ENCODE results near the gene RABGAP1L. TPM values are rescaled to one million over a fixed set of nuclear protein-coding genes. Genes with fewer than 3 reads are reported as not detected.
"Not testable (repeated sequence)": the region's sequence is repeated elsewhere in the genome, so short reads cannot be mapped to it uniquely, and the experiment has no call there.

RABGAP1L gene
- total RNA-seq, 1 donor from 2014 or later, result 48.8 TPM

- intact Hi-C loops (cut with micrococcal nuclease), result no loop called here
Measured at GRCh38 chr1:174839211-174839610, 679.9 kb downstream of the RABGAP1L start.

- intact Hi-C loops (cut with micrococcal nuclease), result no loop called here
Measured at GRCh38 chr1:174841747-174842146, 682.4 kb downstream of the RABGAP1L start.

GRCh38 chr1:174848593-174849560 is 689.6 kb downstream of the RABGAP1L start:
- intact Hi-C loops (cut with micrococcal nuclease), result not testable (repeated sequence)

- intact Hi-C loops (cut with micrococcal nuclease), result no loop called here
Measured at GRCh38 chr1:174850726-174851125, 691.4 kb downstream of the RABGAP1L start.

- intact Hi-C loops (cut with micrococcal nuclease), result no loop called here
Measured at GRCh38 chr1:174858301-174858700, 699.0 kb downstream of the RABGAP1L start.

GRCh38 chr1:174870319-174870718 is 711.0 kb downstream of the RABGAP1L start:
- intact Hi-C loops (cut with micrococcal nuclease), result no loop called here

- intact Hi-C loops (cut with micrococcal nuclease), result no loop called here
Measured at GRCh38 chr1:174871886-174872285, 712.6 kb downstream of the RABGAP1L start.

DNA sequence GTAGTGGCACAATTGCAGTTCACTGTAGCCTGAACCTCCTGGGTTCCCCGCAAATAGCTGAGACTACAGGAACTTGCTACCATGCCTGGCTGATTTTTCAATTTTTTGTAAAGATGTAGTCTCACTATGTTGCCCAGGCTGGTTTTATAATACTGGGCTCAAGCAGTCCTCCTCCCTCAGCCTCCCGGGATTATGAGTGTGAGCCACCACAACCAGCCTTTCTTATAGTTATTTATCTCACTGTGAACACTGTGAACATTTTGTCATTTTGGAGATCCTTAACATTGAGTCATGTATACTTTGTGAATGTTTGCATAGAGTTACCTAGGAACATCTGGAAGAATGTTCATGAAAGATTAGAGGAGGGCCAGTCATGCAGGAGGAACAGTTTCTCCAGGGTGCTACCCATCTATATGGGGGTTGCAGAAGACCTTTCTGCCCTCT is 713.3 kb downstream of the RABGAP1L start:
- intact Hi-C loops (cut with micrococcal nuclease), result no loop called here

GRCh38 chr1:174874331-174875053 is 715.2 kb downstream of the RABGAP1L start:
- intact Hi-C loops (cut with micrococcal nuclease), result no loop called here

- intact Hi-C loops (cut with micrococcal nuclease), result no loop called here
Measured at GRCh38 chr1:174875306-174875705, 716.0 kb downstream of the RABGAP1L start.

DNA sequence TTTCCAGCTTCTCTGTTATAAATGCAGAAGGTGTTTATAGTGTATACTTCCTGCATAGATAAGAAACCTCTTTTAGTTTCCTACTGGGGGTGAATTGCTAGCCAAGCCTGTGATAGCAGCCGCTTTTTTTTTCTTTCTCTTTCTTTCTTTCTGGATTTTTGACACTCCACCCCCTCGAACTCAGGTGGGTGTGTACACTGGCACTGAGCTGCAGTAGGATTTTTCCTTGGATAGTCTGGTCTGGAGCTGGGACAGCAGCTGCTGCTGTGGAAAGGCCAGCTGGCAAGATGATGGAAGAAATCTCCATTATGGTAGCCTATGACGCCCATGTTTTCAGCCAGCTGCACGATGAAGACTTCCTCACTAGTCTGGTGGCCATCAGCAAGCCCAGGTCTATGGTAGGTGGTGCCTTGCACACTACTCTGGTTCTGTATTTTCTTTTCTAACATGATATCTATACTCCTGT is 717.9 kb downstream of the RABGAP1L start:
- intact Hi-C loops (cut with micrococcal nuclease), result no loop called here

DNA sequence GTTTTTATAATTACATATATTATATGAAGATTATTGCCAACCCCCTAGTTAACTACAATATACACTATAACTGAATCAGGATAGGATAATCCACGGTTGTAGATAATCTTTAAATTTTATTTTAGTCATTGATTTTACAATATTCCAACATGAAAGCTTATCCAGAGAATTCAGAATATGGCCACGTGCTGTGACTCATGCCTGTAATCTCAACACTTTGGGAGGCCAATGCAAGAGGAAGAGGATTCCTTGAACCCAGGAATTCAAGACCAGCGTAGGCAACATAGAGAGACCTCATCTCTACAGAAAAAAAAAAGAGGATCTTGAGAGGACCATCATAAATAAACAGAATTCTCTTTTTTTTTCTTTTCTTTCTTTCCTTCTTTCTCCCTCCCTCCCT is 720.9 kb downstream of the RABGAP1L start:
- intact Hi-C loops (cut with micrococcal nuclease), result loop anchor here (5.0 kb wide), 1 partner anchor 102 kb away; no protein-coding TSS in a partner anchor

DNA sequence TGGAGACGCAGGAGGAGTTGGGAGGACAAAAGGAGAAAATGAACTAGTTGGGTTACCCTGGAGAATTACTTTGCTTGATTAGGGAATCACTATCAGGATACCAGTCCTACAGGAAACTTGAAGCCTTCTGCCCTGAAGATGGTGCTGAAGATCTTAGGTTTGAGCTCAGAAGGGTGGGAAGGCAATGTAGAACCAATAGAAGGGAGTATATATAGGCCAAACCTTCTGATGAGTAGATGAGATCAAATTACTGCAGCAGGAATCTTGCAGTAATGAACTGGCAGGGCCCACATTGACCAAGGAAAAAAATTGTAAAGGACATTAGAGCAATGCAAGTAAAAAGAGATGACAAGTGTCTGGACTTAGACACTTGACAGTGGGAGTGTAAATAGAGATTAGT is 724.1 kb downstream of the RABGAP1L start:
- intact Hi-C loops (cut with micrococcal nuclease), result loop anchor here (5.0 kb wide), 1 partner anchor 99 kb away; no protein-coding TSS in a partner anchor

DNA sequence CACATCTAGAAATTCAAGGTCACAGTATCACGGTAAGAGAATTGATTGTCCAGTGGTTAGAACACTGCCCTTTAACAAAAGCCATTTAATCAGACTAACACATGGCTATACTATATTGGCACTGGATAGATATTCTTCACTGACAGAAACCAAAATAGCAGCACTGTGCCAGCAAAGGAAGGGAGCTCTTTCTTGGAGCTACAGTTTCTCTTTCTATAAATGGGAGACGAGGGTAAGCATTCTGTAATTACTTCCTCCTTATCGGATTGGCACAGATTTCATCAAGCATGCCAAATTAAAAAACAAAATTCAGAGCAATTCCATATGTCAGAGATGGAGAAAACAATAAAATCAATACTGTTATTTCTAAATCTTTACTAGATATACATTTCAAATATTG is 724.7 kb downstream of the RABGAP1L start:
- intact Hi-C loops (cut with micrococcal nuclease), result loop anchor here (5.0 kb wide), 1 partner anchor 98 kb away; no protein-coding TSS in a partner anchor

DNA sequence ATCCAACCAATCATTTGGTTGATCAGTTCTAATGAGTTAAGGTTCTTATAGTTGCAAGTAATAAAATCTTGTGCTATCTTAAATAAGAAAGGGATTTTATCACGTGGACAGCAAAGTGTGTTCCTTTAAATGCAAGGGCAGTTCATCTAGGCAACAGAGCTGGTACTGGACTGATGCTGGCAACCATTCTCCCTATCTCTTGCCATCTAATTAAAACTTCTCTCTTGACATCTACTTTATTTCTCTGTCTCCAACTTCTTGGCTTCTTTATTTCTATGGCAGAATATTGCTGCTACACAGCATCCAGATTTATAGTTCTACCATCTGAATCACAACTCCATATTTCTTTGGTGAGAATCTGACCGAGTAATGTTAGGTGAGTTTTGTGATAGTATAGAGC is 725.2 kb downstream of the RABGAP1L start:
- intact Hi-C loops (cut with micrococcal nuclease), result loop anchor here (5.0 kb wide), 1 partner anchor 98 kb away; no protein-coding TSS in a partner anchor

DNA sequence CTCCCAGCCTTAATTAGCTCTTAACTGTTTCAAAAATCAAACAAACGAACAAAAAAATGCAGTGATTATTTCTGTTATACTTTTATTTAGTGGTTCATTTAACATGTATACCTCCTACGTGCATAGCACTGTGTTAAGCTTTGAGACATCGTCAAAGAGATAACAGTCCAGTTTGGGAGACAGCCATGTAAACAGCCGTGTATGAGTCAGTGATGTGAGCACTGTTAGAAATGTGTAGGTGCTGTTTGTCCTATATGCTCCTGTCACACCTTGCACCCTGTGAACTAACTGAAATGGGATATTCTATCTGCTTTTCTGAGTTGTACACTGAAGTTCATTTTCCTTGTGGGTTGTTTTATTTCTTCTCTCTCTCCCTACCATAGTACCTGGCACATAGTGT is 730.7 kb downstream of the RABGAP1L start:
- intact Hi-C loops (cut with micrococcal nuclease), result loop anchor here (5.0 kb wide), 1 partner anchor 452 kb away; no protein-coding TSS in a partner anchor

GRCh38 chr1:174892016-174892415 is 732.7 kb downstream of the RABGAP1L start:
- intact Hi-C loops (cut with micrococcal nuclease), result loop anchor here (5.0 kb wide), 1 partner anchor 450 kb away; no protein-coding TSS in a partner anchor

DNA sequence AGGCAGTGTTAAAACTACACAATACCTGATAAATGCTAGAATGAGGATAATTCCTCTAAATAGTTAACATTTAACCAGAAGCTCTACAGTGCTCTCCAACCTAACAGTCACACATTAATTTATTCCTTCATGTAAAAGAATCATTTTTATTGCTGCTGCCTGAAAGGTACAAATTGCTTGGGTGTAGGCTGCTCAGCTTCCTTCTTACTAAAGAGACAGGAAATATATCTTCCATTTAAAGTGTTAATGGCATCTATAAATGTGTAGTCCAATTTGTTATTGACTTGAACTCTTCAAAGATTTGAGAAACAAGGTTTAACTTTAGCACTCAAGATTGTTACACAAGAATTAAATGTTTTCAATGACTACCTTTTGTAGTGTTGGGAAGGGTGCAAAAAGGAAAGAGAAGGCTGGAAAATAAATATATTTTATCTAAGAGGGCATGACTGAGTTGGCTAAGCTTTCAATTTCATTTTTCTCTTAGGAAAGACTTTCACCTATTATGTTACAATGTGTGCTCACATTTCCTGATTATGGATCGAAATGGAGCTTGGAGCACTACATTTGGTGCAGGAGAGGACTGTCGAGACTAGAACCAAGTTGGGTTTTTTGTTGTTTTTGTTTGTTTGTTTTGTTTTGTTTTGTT is 734.9 kb downstream of the RABGAP1L start:
- intact Hi-C loops (cut with micrococcal nuclease), result loop anchor here (5.0 kb wide), 1 partner anchor 448 kb away; no protein-coding TSS in a partner anchor

DNA sequence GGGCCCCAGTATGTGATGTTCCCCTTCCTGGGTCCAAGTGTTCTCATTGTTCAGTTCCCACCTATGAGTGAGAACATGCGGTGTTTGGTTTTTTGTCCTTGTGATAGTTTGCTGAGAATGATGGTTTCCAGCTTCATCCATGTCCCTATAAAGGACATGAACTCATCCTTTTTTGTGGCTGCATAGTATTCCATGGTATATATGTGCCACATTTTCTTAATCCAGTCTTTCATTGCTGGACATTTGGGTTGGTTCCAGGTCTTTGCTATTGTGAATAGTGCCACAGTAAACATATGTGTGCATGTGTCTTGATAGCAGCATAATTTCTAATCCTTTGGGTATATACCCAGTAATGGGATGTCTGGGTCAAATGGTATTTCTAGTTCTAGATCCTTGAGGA is 736.3 kb downstream of the RABGAP1L start:
- intact Hi-C loops (cut with micrococcal nuclease), result not testable (repeated sequence)

DNA sequence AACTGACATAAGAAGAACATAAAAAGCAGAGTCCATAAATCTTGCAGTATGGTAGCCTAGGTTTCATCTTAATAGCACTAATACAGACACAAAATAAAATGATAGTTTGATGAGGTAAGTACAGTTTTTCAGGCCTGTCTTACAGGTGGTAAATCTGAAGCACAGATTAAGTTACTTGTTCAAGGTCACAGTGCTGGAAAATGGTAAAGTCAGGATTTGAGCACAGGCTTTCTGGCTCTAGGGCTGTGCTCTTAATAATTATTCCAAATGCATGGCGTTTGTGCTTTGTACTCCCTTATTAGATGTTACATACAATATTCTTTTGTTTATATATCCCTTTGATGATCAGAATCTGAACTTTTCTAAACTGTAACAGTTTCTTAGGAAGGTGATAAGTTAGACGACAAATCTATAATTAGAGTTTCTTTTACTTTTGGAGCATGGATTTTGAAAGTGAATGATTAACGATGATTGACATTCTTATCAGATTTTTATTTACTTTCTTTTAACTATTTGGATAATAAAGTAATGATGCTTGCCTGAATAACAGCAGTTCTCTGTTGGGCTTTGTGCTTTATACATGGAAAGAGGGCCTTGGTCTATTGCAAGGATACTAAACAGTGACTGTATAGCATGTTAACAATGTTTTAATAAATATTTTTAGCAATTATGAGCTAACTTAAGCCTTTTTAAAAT is 738.9 kb downstream of the RABGAP1L start:
- intact Hi-C loops (cut with micrococcal nuclease), result no loop called here

Measured in T-helper 2 cell treated with Interferon-gamma antibody and Interleukin-4, amounts not matched to agents 100 ng/mL and 5 ng/mL, for 36 hours (primary cell).